Lung (tissue), 12 donors: ENCODE results near the gene ADAMTS8. TPM values are rescaled to one million over a fixed set of nuclear protein-coding genes. Genes with fewer than 3 reads are reported as not detected.

Experiments used
- ATAC-seq: fragments of 200-7000 bp; cut with Tn5 transposase; one replicate; pipeline ENCODE4 v1.9.1; 2020; ENCODE audit warnings: moderate number of reproducible peaks; ENCODE audit not compliant: insufficient read depth, low FRiP score
- DNase-seq, 3 donors: peaks; one replicate each; pipeline ENCODE4 v3.0.0-alpha.2; 2013 to 2017
- H3K27ac ChIP-seq, 2 donors: one replicate each; pipeline ENCODE4 v1.5.1; 2013; ENCODE audit warnings: mild to moderate bottlenecking in 2 of 2, moderate library complexity in 2 of 2, control low read depth in 1 of 2, inconsistent platforms in 1 of 2, low read depth in 1 of 2, low read length in 1 of 2
- H3K27me3 ChIP-seq, 3 donors: one replicate each; pipeline ENCODE4 v1.5.1; 2013; ENCODE audit warnings: low read length in 2 of 3; ENCODE audit not compliant: control insufficient read depth in 3 of 3, insufficient read depth in 3 of 3
- H3K36me3 ChIP-seq, 4 donors: one replicate each; pipeline ENCODE4 v1.5.1; 2013; ENCODE audit warnings: low read length in 4 of 4, mild to moderate bottlenecking in 1 of 4, moderate library complexity in 1 of 4; ENCODE audit not compliant: control insufficient read depth in 4 of 4, insufficient read depth in 4 of 4
- H3K4me1 ChIP-seq, 5 donors: one replicate each; pipeline ENCODE4 v1.5.1; 2013; ENCODE audit warnings: low read length in 5 of 5, mild to moderate bottlenecking in 2 of 5, moderate library complexity in 1 of 5; ENCODE audit not compliant: control insufficient read depth in 5 of 5, insufficient read depth in 5 of 5
- H3K4me3 ChIP-seq: one replicate; pipeline ENCODE4 v1.5.1; 2013; ENCODE audit warnings: mild to moderate bottlenecking, control low read depth, moderate library complexity
- H3K9ac ChIP-seq, 2 donors: one replicate each; pipeline ENCODE4 v1.5.1; 2013; ENCODE audit warnings: low read length in 2 of 2, control low read depth in 1 of 2; ENCODE audit not compliant: insufficient read depth in 1 of 2
- H3K9me3 ChIP-seq, 4 donors: one replicate each; pipeline ENCODE4 v1.5.1; 2013; ENCODE audit warnings: low read length in 3 of 4, mild to moderate bottlenecking in 1 of 4, moderate library complexity in 1 of 4; ENCODE audit not compliant: control insufficient read depth in 4 of 4, insufficient read depth in 3 of 4
- WGBS, 2 donors: extraction: QIAGEN DNeasy Blood & Tissue Kit; methylation state at CpG; one replicate each; pipeline ENCODE4 v1.1.7; 2013; 5-methylcytosine and 5-hydroxymethylcytosine counted together
- polyA plus RNA-seq, 2 donors: library from polyadenylated mRNA; stranded (reverse); fragments of 200-250 nt; gene quantifications; one replicate each; pipeline ENCODE4 v1.2.1, GENCODE V29; 2013
- total RNA-seq, 2 donors: library from RNA; depleted of rRNA in 1 of 2; stranded (reverse); fragments of >200 nt in 1 of 2; gene quantifications; one replicate each; pipeline ENCODE4 v1.2.1, GENCODE V29; 2014 to 2021
- TF ChIP-seq, protein P1 (sequence below): IDR thresholded peaks from 2 replicates; pipeline ENCODE4 v1.5.1; 2012; ENCODE audit warnings: mild to moderate bottlenecking; ENCODE audit errors: control extremely low read depth, extremely low read depth
- donor health status: control.
- donor health status: control.
- donor health status: Bipolar disorder and iron deficiency.
- donor health status: healthy.
- donor health status: DM: yes; HTN: yes; CAD: no.

ADAMTS8 gene
- total and polyA plus RNA-seq, 4 donors, result 11.3 to 47.7 (median 22.1) TPM

DNA sequence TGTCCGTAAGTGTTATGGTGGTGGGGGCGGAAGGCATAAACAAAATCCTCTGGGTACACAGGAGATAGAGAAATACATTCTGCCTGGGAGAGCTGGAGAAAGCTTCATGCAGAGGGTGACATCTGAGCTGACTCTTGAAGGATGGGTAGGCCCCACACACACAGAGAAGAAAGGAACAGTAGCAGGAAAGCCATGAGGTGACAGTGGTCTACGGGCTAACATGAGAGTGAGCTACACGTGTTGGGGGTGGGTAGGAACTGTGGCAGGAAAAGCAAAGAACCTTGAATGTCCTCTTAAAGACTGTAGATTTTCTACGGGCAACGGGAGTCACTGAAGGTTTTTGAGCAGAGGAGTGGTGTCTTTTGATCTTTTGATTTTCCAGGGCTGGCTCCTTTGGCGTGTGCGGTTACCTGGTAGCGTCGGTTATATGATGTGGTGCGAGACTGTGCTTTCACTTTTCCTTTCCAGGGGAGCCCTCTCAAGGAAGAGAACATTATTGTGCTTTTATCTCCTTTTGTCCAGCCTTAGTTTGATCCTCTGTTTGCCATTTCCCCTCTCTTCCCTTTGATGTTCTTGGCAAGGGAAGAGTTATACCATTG lies 39.7 kb downstream of the ADAMTS8 start:
- Histone ChIP-seq H3K9ac (no peak overlapping the region), H3K36me3 (no peaks in the 10 kb centered on the region), H3K4me1 (peaks cover 0 to 17% (median 4%) of the 10 kb centered on the region in 5 donors), H3K9me3 (no peaks in the 10 kb centered on the region), H3K4me3 (no peak overlapping the region), H3K27me3 (no peaks in the 10 kb centered on the region), H3K27ac (no peak overlapping the region)
- DNase-seq (no peak), ATAC-seq (no peak)
- 69 to 73% methylated on average over 11 of the region's 11 CpGs for WGBS, 2 donors
- TF ChIP-seq, protein P1, sequence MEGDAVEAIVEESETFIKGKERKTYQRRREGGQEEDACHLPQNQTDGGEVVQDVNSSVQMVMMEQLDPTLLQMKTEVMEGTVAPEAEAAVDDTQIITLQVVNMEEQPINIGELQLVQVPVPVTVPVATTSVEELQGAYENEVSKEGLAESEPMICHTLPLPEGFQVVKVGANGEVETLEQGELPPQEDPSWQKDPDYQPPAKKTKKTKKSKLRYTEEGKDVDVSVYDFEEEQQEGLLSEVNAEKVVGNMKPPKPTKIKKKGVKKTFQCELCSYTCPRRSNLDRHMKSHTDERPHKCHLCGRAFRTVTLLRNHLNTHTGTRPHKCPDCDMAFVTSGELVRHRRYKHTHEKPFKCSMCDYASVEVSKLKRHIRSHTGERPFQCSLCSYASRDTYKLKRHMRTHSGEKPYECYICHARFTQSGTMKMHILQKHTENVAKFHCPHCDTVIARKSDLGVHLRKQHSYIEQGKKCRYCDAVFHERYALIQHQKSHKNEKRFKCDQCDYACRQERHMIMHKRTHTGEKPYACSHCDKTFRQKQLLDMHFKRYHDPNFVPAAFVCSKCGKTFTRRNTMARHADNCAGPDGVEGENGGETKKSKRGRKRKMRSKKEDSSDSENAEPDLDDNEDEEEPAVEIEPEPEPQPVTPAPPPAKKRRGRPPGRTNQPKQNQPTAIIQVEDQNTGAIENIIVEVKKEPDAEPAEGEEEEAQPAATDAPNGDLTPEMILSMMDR, result no peak

DNA sequence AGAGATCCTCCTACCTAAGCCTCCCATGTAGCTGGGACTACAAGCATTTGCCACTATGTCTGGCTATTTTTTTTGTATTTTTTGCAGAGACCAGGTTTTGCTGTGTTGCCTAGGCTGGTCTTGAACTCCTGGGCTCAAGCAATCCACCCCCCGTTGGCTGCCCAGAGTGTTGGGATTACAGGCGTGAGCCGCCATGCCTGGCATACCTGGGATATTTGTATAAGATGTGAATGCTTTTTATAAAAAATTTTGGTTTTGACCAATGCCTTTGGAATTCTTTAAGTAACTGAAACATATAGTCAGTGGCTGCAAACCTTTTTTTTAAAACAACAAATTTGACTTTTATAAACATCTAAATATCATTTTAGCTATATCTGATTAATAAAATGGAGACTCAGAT lies 42.4 kb downstream of the ADAMTS8 start:
- Histone ChIP-seq H3K4me3 (no peak overlapping the region), H3K4me1 (peaks cover 0 to 11% (median 4%) of the 10 kb centered on the region in 5 donors), H3K27me3 (no peaks in the 10 kb centered on the region), H3K9me3 (no peaks in the 10 kb centered on the region), H3K27ac (no peak overlapping the region), H3K9ac (no peak overlapping the region), H3K36me3 (no peaks in the 10 kb centered on the region)
- 92 to 98% methylated on average over 3 of the region's 3 CpGs for WGBS, 2 donors
- TF ChIP-seq, protein P1, result no peak
- DNase-seq (no peak), ATAC-seq (no peak)

DNA sequence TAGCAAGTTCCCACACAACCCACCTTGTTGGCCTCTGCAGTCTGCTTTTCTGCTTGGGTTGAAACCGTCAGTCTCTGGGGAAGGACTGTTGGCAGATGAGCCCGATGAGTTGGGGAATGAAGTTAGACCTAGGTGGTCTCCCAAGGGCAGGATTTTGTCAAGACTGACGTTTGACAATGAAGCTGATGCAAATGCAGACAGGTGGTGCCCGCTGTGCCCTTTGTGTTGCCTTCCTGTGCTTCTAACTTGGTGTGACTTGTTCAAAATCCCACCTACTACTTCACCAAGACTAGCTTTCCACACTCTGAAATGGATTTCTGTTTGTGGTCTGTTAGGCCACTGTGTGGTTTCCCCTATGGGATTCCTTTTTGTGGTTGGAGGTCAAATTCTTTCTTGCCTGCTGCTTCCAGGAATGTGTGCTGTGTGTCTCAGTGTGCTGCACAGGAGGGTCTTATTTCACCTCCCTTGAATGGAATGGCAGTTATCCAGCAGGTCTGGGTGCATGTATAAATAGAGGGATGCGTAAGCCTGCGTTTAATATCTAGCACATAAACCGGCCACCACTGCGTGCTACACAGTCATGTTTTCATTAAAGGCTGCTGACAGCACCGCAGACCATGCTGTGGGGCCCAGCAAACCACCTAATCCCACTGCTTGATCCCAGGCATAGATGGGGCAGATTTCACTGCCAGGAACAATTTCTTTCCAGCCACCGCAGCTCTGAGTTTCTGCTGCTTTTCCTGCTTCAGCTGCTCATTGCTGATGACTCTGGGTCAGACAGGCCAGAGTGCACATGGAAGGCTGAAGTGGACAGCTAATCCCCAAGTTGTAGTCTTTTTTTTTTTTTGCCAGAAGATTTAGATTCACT lies 44.8 kb downstream of the ADAMTS8 start:
- H3K4me1 ChIP-seq, result no peaks in the 10 kb centered on the region
- no peaks in the 10 kb centered on the region for H3K27me3 ChIP-seq
- TF ChIP-seq, protein P1, result no peak
- WGBS, 2 donors, result 62 to 66% methylated on average over 10 of the region's 10 CpGs
- H3K36me3 ChIP-seq, result no peaks in the 10 kb centered on the region
- H3K9me3 ChIP-seq, result no peaks in the 10 kb centered on the region
- H3K27ac ChIP-seq, result no peak overlapping the region
- H3K9ac ChIP-seq, result no peak overlapping the region
- no peak for ATAC-seq
- no peak for DNase-seq
- no peak overlapping the region for H3K4me3 ChIP-seq
